Vagina (tissue), 2 donors: ENCODE results near the gene NCAM2.

Source experiments
- POLR2A ChIP-seq, 2 donors: fragments of 450-650 bp; IDR thresholded peaks; one replicate each; pipeline ENCODE4 v1.6.1; 2017; ENCODE audit warnings: antibody characterized with exemption in 2 of 2, mild to moderate bottlenecking in 2 of 2, moderate library complexity in 2 of 2
- POLR2AphosphoS5 ChIP-seq, 2 donors: sonication (generic); formaldehyde crosslinking; IDR thresholded peaks; one replicate each; pipeline ENCODE4 v1.9.0; 2017; ENCODE audit warnings: antibody characterized with exemption in 2 of 2, mild to moderate bottlenecking in 2 of 2, low read depth in 1 of 2; ENCODE audit not compliant: insufficient read depth in 1 of 2
- TF ChIP-seq, protein P1 (sequence below), 3 experiments: fragments of 450-650 bp in 2 of 3; fragments of 200-600 bp in 1 of 3; sonication (generic) in 1 of 3; IDR thresholded peaks; one replicate each; pipeline ENCODE4 v1.5.1; 2017 to 2019; ENCODE audit warnings: antibody characterized with exemption in 3 of 3, mild to moderate bottlenecking in 2 of 3, moderate library complexity in 2 of 3

DNA sequence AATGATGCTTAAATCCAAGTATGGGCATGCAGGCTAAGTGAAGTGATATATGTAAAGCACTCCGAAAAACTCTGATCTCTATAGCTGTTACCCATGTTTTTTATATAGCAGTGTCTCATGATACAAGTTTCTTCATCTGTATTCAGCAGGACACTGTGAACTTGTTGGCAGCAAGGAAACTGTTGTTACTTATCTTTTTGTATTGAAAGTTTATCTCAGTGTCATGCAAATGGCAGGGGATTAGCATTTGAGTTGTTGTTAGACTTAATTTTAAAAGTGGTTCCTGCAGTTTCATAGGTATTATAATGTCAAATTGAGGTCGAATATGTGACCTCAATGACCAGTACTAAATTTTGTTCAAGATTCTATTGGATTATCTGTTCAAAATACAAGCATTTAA lies 47.9 kb downstream of the NCAM2 start:
- TF ChIP-seq, protein P1, sequence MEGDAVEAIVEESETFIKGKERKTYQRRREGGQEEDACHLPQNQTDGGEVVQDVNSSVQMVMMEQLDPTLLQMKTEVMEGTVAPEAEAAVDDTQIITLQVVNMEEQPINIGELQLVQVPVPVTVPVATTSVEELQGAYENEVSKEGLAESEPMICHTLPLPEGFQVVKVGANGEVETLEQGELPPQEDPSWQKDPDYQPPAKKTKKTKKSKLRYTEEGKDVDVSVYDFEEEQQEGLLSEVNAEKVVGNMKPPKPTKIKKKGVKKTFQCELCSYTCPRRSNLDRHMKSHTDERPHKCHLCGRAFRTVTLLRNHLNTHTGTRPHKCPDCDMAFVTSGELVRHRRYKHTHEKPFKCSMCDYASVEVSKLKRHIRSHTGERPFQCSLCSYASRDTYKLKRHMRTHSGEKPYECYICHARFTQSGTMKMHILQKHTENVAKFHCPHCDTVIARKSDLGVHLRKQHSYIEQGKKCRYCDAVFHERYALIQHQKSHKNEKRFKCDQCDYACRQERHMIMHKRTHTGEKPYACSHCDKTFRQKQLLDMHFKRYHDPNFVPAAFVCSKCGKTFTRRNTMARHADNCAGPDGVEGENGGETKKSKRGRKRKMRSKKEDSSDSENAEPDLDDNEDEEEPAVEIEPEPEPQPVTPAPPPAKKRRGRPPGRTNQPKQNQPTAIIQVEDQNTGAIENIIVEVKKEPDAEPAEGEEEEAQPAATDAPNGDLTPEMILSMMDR (IDR thresholded peaks at IDR 0.05) = no peak
- TF ChIP-seq POLR2A (IDR thresholded peaks at IDR 0.05) (no peak), POLR2AphosphoS5 (IDR thresholded peaks at IDR 0.05; ENCODE audit: insufficient read depth in 1 of 2, low read depth in 1 of 2) (no peak)
